Measurements from ENCODE around the gene PTGFRN.

Gene PTGFRN

DNA sequence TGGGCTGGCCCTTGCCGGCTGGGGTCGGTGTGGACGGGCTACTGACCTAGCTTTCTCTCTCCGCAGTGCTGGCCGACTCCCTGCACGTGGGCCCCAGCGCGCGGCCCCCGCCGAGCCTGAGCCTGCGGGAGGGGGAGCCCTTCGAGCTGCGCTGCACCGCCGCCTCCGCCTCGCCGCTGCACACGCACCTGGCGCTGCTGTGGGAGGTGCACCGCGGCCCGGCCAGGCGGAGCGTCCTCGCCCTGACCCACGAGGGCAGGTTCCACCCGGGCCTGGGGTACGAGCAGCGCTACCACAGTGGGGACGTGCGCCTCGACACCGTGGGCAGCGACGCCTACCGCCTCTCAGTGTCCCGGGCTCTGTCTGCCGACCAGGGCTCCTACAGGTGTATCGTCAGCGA, 34.9 kb downstream of the PTGFRN start:
- DNase-seq: no peak

DNA sequence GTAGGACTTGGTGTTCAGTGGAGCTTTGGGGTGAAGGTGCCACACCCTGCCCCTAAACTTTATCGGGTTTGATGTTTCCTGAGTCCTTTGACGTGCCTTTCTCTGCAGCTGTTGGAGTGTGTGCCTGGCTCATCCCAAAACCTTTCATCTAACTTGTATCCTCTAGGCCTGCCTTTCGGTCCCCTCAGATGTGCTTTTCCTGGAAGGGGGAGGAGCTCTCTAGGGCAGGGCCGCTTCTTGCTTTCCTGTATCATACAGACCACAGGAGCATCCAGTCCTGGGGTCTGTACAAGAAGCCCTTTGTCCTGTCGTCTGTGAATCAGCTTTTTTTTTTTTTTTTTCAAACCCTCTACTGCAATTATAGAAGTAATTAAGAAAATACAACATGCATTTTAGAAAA, 35.7 kb downstream of the PTGFRN start:
- no peak for DNase-seq

DNA sequence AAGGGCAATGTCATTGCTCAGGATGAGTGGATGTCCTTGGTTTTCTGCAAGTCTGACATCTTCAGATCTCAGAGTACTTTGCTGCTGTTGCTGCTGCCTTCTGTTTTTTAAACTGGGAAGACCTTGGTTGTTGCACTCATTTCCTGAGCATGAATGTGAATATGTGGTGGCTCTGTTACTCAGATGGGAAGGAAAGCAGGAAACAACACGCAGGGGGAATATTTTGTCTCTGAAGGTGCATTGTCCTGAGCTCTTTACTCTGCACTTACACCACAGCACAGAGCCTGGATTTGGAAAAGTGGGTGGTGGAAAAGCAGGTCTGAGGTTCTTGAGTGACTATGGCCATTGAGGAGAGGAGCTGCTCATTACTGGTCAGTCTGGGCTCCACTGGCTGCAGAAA, 36.3 kb downstream of the PTGFRN start:
- no peak for DNase-seq

DNA sequence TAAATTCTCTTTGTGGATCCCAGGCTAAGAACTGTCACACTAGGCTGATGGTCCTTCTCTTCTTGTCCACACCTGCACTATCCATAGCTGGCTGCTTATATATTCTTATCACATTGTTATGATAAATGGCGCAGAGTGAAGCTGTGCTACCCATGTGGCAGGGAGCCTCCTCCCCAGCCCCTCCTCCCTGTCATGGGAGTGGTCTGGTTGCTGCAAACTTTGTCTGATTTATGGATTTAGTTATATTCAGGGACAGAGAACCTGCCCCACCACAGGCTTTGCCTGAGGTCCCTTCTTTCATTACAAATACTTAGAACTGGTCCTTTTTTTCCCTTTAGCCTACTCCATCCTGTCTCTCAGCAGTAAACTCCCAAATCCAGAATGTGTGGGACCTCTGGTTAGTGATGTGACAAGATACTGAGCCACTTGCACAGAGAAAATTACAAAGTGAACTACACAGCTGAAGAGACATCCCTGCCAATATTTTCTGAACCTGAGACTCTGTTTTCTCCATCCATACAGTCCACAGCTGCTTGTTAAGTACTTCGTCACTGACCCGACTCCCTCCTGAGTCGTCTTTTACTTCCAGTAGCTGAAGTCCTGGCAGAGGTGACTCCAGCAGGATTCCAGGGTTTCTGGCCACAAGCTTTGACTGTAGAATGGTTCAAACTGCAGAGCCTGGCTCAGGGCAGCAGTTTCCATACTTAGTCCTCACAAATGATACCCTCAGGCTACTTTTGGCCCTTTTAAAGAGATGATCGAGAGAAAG, 37.6 kb downstream of the PTGFRN start:
- no peak for DNase-seq

DNA sequence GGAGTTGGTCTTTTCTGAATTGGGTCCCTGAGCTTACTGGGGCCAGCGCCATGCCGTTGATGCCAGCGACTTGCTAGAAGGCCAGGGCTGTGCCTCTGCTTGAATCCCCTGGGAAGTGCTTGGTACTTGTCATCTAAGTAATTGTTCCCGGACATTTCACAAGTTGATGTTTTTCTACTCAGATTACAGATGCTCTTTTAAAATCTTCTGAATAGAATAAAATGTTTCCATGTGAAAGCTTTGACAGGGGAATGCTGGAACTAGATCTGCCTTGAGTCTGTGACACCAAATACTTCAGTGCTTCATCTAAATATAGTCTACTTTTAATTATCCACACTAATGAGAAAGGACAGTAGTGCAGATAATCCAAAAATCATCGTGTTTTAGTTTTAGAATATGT, 38.3 kb downstream of the PTGFRN start:
- no peak for DNase-seq

DNA sequence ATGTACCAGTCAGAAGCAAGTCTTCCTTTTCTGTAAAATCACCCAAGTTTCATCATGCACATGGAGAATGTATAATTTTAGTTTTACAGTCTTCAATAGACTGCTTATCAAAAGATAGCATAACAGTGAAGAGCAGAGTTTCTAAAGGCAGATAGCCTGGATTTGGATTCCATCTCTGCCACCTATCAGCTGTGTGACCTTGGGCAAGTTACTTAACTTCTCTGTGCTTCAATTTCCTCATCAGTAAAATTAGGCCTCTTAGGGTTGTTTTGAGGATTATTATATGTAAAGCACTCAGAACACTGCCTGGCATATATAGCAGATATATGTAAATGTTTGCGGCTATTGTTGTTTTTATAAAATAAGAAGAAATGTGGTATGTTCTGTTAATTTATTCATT, 38.9 kb downstream of the PTGFRN start:
- no peak for DNase-seq

DNA sequence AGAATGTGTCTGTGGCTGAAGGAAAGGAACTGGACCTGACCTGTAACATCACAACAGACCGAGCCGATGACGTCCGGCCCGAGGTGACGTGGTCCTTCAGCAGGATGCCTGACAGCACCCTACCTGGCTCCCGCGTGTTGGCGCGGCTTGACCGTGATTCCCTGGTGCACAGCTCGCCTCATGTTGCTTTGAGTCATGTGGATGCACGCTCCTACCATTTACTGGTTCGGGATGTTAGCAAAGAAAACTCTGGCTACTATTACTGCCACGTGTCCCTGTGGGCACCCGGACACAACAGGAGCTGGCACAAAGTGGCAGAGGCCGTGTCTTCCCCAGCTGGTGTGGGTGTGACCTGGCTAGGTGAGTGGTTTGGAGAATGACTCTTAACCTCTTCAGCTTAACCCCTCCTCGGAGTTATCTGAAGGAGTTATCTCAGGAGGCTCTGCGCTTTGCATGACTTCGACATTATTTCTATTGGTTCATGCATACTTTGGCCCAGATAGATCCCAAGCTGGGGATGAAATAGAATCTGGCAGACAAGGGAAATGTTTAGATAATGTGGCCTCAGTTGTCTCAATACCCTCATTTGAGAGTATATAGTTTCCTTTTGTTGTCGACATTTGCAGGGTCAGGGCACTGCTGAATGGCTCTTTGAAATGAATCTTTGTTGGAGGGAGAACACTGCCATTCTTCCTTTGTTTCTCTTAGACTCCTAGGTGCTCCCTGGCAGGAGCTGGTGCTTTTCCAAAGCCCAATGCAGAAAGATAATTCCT, 39.7 kb downstream of the PTGFRN start:
- DNase-seq: no peak

DNA sequence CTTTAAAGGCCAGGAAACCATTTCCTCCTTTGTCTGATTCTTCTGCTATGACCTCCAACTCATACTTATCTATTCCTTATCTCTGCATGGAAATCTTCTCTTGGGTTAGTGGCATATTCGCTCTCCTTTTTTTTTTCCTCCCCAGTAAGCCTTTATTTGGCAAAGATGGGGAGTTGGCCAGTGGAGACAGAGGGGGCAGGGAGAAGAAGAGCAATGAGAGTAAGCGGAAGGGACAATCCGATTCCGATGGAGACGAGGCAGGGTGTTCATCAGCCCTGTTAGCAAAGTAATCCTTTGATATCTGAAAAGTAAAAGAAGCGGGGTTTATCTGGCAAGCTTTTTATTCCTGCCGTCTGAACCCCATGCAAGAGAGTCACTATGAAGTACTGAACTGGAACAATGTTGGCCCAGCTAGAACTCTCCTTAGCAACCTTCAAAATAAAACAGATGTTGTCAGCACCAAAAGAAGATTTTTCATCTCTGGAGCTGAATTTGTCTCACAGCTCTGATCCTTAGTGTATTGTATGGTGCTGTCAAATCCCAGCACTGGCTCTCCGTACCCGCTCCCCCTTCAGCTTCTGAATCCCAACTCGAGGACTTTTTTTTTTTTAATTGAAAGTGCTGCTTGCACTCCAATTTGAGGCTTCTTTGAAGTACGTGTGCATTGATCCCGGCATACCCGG, 40.9 kb downstream of the PTGFRN start:
- DNase-seq: no peak

DNA sequence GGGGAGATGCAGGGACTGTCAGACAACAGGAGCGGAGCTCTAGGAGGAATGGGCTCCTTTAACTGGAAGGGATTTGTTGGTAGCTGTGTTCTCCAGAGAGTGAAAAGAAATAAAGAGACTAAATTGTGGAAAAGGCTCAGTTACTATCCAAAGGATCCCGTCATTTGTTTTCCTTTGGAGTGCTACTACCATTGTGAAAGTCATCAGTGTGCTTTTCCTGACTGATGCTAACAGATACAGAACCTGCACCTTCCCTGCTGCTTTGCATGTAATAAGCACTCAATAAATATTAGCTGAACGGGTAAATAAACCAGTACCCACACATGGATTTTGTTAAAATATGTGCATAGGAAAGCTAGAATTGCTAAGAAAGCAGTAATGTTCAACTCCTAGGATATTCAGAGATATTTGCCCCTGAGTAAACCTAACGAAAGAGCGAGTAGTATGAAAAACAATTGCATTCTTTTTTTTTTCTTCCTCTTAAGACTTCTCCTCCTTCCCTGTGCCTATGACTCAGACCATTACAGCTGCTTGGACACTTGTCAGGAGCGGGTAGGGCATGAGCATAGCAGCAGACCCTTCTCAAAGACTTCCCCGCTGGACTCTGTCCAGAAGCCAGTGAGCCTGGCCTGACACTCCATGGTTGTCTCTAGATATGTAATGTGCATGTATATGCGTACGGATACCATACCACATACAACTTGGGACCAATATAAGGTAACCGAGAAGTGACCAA, 41.7 kb downstream of the PTGFRN start:
- peak; percentile 67 for DNase-seq

DNA sequence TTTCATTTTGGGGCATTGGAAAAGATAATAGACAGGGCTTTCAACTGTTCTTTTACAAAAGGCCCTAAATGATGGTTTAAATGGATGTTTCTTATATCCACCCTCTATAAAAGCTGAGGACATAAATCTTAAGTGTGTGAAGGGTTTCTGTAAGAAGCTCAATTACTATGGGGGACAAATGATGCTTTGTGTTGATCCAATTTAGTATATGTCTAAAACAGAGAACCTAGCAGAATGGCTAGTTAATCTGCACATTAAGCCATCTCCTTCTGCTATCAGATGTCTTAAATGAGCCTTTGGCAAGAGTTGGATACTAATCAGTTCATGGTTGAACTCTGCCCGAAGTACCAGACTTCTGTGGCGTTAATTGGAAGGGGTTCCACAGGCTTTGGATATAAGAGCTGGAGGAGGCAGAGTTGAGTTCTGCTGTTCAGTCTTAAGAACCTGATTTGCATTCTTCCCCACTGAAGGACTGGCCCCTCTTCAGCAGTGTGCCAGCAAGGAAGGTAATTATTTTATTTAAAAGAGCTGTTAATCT, 43.1 kb downstream of the PTGFRN start:
- no peak for DNase-seq

DNA sequence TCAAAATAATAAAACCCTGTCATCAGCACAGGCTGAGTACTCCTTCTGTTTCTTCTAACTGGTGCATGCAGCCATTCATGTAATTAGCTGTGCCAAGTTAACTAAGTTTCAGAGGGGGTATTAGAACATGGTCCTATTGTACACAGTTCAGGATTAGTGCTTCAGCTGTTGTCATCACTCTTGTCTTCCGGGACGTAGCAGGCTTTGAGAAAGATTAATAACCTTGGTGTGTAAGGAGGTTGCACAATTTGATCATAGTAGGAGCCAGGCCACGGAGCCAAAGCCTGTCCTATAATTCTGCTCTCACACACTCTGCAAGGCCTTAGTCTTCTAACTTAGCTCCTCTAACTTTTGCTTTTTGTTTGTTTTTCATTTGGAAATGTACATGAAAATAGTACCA, 44.7 kb downstream of the PTGFRN start:
- no peak for DNase-seq

DNA sequence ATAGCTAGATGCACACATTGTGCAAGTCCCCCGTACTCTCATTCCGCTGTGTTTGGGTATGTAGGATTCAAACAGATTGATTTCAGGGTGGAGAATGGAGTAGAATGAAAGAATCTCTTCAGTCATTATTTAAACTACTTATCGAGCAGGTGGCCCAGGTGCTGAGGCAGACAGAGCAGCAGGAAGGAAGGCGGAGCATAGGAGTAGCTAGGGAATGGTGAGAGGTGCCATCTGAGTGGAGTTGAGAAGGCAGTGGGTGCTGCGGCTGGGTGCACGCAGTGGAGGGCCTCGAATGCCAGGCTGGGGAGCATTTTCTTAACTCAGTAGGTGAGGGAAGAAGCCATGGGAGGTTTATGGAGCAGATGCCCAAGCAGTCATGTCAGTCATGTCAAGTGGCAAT, 46.7 kb downstream of the PTGFRN start:
- no peak for DNase-seq

DNA sequence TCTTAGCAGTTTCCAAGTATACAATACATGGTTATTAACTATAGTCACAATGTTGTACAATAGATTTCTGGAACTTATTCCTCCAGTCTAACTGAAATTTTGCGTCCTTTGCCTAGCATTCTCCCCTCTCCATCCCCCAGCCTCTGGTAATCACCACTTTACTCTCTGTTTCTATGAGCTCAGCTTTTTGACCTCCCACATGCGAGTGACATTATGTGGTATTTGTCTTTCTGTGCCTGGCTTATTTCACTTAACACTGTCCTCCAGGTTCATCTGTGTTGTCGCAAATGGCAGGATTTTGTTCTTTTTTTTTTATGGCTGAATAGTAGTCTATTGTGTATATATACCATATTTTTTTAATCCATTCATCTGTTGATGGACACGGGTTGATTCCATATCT, 47.9 kb downstream of the PTGFRN start:
- no peak for DNase-seq

DNA sequence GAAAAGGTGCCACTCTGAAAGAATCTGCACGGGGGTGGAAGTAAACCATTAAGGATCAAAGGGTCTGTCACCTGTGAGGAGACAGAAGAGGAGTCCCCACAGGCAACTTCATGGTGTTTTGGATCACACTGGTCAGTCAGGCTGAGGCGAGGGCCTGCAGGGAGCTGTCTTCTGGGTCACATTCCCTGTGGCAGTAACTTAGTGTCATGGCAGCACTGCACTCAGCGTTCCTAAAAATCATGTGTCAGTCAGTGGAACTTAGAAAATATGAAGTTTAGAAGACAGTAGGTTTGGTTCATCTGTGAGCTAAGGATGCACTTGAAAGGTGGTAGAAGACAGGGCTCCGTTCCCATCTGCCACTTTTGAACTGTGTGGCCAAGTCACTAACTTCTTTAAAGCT, 48.4 kb downstream of the PTGFRN start:
- DNase-seq: no peak

DNA sequence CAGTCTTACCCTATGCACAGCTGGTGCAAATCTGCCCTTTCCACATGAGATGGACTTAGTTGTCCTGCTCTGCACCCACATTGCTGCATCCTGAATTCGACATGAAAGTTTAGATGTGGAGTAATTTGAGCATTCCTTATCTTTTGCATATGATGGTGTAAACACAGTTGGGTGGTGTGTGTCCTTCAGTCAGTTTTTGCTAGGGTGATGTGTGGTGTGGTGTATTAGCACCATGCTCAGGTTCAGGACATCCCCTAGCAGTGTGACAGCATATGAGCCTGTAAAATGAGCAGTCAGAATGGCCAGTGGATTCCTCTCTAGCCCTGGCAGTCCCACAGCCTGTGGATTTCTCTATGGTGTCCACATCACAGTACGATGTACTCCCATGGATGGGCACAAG, 49.3 kb downstream of the PTGFRN start:
- no peak for DNase-seq

DNA sequence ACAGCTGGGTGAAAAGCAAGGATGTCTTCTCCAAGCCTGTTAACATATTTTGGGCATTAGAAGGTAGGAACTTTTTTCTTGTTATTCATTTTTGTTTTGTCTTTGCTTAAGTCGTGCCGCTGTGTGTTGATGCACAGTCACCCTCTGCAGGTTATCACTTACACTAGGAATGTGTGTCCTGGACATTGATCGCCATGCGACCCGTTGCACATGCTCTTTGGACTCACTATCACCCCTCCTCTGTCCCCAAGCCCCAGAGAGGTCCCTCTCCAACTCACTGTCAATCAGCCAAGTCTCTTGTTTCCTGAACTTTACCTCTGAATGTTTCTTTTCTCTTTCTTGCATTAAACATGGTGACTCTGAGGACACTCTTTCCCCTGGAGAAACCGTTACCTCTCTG, 51.9 kb downstream of the PTGFRN start:
- DNase-seq: no peak

DNA sequence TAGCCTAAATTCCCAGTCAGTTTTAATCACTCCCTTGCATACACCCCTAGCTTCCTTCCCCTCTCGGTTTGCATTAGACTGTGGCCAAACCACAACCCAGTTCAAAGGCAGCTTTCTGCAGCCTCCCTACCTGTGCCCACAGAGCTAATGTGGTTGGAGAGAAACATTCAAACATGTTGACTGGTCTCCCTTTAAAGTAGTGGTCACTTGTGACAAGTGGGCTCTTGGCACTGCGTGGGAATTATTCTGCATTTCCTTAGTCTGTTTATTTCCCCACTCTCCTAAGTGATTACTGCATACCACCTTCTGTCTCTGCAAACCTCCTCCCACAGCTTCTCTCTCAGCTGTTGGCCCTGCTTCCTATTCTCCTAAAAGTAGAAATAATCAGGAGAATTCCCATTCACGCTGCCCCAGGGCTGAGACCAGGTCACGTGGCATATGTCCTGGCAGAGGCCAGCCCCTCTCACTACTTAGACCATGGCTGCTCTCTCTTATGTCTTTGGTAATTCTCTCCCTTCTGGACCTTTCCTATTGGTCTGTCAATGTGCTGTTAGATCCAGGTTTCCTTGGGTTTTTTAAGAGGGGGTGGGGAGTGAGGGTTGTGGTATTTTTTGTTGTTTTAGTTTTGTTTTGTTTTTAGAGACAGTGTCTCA, 53.4 kb downstream of the PTGFRN start:
- no peak for DNase-seq

DNA sequence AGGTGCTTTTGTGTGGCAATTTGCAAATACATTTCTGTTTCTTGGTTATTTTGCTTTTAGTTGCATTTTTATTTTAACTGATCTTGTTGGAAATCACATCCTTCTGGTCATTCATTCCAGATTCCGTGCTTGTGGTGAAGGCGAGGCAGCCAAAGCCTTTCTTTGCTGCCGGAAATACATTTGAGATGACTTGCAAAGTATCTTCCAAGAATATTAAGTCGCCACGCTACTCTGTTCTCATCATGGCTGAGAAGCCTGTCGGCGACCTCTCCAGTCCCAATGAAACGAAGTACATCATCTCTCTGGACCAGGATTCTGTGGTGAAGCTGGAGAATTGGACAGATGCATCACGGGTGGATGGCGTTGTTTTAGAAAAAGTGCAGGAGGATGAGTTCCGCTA, 57.1 kb downstream of the PTGFRN start:
- no peak for DNase-seq

DNA sequence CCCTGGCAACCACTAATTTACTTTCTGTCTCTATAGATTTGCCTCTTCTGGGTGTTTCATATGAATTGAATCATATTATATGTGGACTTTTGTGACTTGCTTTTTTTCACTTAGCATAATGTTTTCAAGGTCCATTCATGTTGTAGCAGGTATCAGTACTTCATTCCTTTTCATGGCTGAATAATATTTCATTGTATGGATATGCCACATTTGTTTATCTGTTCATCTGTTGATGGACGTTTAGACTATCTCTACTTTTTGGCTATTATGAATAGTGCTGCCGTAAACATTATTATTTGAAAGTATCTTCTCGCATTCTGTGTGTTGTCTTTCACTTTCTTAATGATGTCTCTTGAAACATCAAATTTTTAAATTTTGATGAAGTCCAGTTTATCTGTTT, 59.0 kb downstream of the PTGFRN start:
- DNase-seq: no peak

DNA sequence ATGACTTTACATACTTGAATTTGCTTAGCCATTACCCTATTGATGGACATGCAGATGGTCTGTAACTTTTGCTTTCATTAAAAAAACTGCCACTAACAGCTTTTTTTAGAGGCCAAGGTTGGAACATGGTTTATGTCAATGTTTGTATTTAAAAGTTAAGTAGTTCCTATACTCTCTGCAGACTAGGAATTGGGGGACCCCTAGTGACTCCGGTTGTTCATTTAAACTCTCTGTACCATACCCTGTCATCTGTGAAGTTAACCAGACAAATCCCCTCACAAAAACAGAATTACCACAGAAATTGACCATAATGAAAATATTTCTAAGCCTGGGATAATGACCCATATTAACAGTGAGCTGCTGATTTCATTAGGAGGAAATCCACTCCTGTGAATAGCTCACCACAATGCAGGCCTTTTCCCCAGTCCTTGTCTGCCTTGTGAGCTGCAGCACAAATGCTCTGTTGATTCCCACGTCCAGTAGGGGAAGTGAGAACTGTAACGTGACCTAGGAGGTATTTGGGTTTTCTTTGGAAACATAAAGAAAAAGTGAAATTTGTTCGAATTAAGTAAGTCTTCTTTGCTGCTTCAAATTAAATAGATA, 61.6 kb downstream of the PTGFRN start:
- no peak for DNase-seq

DNA sequence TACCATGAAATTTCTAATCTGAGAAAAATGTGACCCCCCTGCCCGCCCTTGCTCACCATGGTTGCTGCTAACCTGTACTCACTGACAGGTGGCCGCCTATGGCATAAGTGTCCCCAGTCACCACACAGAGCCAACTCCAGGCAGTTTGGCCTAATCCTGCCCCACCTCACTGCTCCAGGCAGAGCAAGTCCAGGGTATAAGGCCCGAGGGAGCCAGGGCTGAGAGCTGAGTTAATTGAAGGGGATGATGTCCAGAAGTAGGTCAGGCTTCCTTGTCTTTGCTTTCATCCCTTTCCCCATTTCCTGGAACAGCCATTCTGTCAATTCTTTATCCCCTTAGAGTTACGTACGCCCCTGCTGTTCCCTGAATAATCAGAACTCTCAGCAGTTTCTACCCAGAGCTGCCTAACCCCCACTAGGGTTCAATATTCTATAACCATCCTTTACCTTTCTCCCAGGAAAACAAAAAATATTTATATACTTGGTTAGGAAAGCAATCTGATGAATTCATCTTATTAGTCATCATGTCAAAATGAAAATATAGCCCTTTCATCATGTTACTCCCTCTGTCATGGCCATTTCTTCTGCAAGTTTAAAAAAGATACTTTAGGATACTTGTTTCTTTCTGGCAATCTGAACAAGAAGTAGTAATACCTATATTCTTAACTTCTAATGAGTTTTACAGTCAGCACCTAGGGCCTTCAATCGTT, 62.4 kb downstream of the PTGFRN start:
- DNase-seq: no peak

DNA sequence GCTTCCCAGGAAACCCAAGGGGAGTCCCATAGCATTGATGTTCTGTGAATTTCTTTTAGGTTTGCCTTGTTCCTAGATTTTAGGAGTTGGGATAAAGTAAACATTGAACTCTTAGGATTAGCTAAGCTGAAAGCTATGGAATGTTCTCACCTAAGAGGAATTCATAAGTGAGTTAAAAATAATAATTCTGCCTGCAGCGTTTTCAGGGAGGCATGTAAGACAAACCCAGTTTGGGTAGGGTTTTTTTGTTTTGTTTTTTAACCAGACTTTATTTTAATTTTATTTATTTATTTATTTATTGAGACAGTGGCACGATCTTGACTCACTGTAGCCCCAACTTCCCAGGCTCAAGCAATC, 62.9 kb downstream of the PTGFRN start:
- DNase-seq: no peak

Data from fibroblast of skin of right quadriceps (primary cell).